MM.1S (cell line): ENCODE results near the gene LAD1.

Experiments
- EZH2 ChIP-seq: fragments of 300-600 bp; sonication (generic); optimal IDR thresholded peaks from 2 replicates; pipeline ENCODE3; 2017; ENCODE audit warnings: low read depth, mild to moderate bottlenecking, antibody characterized with exemption, low read length, mixed read lengths
- TF ChIP-seq, protein P1 (sequence below): fragments of 300-600 bp; sonication (generic); IDR thresholded peaks from 2 replicates; pipeline ENCODE4 v1.5.1; 2016; ENCODE audit warnings: antibody characterized with exemption, low read length, mixed read lengths

DNA sequence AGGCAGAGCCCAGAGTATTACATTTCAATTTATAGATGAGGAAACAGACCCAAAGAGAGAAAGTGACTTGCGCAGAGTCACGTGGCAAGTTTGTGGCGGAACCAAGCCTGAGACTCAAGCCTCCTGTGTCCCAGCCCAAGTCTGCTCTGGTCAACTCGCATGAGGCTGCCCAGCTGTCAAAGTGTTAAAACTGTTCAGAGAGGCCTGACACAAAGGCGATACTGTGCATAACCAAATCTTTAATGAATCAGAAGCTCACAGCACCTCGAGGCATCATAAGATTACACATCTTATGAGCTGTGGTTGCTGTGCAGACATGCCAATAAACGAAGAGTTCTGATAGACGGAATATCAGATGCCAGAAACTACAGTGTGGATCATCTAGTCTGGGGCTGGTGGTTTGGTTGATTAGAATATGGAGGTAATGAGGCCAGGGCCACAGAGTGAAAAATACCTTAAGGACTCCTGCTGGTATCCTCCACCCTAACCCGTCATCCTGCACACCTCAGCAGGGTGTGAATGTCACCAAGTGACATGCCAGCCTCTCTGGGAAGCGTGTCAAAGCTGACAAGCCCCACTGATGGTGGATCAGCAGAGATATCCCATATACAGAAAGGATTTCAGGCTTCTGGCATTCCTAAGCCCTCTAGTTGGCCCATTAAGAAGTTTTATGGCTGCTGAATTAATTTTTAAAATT, 63.8 kb downstream of the LAD1 start:
- TF ChIP-seq EZH2 = no peak
- TF ChIP-seq, protein P1, sequence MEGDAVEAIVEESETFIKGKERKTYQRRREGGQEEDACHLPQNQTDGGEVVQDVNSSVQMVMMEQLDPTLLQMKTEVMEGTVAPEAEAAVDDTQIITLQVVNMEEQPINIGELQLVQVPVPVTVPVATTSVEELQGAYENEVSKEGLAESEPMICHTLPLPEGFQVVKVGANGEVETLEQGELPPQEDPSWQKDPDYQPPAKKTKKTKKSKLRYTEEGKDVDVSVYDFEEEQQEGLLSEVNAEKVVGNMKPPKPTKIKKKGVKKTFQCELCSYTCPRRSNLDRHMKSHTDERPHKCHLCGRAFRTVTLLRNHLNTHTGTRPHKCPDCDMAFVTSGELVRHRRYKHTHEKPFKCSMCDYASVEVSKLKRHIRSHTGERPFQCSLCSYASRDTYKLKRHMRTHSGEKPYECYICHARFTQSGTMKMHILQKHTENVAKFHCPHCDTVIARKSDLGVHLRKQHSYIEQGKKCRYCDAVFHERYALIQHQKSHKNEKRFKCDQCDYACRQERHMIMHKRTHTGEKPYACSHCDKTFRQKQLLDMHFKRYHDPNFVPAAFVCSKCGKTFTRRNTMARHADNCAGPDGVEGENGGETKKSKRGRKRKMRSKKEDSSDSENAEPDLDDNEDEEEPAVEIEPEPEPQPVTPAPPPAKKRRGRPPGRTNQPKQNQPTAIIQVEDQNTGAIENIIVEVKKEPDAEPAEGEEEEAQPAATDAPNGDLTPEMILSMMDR = no peak
